CMK (cell line): Measurements from ENCODE around the gene RERE.
"Not testable (repeated sequence)": the region's sequence is repeated elsewhere in the genome, so short reads cannot be mapped to it uniquely, and the experiment has no call there.

Source experiments
- DNase-seq: peaks from one replicate; pipeline ENCODE4 v3.0.0-alpha.2; 2010; ENCODE audit warnings: low read depth

The RERE gene

GRCh38 chr1:8716238-8716637 lies 101.2 kb downstream of the RERE start:
- DNase-seq, result no peak

- no peak for DNase-seq
Measured at GRCh38 chr1:8714173-8714572, 103.3 kb downstream of the RERE start.

- DNase-seq, result no peak
Measured at GRCh38 chr1:8712413-8713231, 104.8 kb downstream of the RERE start.

DNA sequence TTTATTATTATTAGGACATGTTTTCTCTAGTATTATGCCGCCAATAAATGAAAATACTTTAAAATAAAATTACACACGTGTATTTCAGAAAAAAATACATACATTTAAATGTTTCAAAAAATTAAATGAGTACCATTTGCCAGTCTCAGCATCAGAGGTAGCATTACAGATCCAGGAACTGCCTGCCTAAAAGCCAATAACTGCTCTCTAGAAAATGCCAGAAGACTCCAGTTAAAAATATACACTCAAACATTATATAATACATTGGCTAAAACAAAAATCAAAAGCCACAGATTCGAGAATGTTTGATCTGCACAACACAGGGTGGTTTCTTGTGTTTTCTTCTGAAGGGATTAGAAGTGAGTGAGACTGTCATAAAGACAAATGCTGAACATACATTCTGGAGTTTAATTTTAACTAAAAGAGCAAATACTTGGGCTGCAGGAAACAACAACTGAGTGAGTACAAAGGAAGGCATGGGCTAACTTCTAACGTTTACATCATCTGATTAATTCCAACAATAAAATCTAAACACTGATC lies 105.5 kb downstream of the RERE start:
- no peak for DNase-seq

- DNase-seq, result no peak
Measured at GRCh38 chr1:8711151-8711550, 106.3 kb downstream of the RERE start.

DNA sequence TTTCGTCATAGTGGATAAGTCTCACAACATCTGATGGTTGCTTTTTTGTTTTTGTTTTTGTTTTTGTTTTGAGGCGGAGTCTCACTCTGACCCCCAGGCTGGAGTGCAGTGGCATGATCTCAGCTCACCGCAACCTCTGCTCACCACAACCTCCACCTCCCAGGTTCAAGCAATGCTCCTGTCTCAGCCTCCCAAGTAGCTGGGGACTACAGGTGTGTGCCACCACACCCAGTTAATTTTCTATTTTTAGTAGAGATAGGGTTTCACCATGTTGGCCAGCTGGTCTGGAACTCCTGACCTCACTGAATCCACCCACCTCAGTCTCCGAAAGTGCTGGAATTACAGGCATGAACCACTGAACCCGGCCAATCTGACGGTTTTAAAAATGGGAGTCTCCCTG lies 109.2 kb downstream of the RERE start:
- DNase-seq, result no peak

DNA sequence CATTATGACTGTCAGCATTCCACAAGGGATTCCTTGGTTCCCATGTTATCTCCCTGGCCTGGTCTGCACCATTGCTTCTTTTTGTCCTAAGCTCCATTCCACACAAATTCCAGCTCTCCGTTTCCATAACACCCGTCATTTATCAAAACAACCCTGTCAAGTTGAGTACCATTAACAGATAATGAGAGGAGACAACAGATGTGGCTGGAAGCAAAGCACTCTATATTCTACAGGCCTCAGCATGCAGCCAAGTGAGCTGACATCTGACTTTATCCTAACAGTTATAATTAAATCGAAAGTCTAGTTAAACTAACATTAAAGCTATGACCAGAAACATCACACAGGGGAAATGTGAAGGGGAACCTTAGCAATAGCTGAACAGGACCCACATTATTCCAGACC lies 110.4 kb downstream of the RERE start:
- DNase-seq, result no peak

DNA sequence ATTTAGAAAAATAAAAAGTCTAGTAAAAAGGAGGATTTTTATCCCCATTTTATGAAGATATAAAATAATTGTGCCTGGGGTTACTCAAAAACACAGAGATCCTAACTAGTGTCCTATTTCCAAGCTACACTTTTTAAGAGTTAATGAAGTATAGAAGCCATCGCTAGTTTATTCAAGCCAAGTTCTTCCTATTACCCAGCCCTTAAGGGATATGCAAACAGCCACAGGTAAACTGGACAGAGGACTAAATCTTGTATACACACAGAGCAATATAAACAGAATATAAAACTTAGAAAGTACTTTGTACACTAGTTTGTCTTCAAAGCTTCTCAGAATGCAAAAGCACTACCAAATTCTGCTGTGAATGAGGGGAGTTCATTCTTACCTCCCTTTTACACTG lies 111.1 kb downstream of the RERE start:
- DNase-seq, result no peak

DNA sequence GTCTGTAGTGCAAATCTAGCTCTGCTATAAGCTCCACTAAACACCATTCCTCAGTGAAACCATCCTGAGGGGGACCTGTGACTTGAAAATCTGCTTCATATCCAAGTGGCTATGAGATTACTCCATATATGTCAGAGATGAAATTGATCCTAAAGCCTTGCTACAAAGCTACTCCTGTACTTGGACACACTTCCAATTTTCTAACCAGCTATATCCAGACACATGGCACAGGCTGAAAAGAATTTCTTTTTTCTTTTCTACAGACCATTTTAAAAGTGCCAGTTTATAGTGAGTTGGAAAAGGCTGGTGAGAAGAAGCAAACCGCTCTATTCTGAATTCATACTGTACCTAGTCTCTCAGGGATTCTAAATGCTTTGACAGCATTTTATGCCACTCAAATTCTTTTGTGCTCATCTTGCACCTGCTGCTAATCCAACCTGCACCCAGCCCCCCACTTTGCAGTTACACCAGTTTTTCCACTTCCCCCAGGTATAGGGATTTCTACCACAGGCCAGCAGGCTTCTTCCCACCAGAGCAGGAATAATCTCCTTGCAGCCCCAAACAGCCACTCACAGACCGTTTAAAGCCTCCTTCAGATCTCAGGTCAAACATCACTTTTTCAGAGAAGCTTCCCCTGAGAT lies 112.5 kb downstream of the RERE start:
- DNase-seq, result no peak

- DNase-seq, result peak; percentile 83
Measured at GRCh38 chr1:8702850-8703810, 114.3 kb downstream of the RERE start.

GRCh38 chr1:8702472-8702849 lies 115.0 kb downstream of the RERE start:
- no peak for DNase-seq

- peak; percentile 26 for DNase-seq
Measured at GRCh38 chr1:8701794-8702471, 115.5 kb downstream of the RERE start.

GRCh38 chr1:8699679-8700078 lies 117.8 kb downstream of the RERE start:
- no peak for DNase-seq

DNA sequence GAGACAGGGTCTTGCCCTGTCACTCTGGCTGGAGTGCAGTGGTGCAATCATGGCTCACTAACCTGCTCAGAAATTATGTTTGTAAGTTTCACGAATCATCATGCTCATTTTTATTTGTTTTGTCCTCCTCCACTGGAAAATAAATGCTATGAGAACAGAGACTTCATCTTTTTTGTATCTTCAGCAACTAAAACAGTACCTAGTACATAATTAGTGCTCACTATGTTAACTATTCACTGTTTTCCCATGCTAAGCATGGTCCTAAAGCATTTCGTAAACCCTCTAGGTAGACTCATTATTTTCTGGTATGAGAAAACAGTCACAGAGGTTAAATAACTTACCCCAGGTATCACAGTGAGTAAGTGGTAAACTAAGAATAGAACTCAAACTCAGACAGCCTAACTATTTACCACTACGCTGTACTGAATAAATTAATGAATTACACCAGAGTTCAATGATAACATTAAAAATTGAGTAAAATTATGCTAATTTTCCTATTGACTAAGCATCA lies 118.4 kb downstream of the RERE start:
- no peak for DNase-seq

DNA sequence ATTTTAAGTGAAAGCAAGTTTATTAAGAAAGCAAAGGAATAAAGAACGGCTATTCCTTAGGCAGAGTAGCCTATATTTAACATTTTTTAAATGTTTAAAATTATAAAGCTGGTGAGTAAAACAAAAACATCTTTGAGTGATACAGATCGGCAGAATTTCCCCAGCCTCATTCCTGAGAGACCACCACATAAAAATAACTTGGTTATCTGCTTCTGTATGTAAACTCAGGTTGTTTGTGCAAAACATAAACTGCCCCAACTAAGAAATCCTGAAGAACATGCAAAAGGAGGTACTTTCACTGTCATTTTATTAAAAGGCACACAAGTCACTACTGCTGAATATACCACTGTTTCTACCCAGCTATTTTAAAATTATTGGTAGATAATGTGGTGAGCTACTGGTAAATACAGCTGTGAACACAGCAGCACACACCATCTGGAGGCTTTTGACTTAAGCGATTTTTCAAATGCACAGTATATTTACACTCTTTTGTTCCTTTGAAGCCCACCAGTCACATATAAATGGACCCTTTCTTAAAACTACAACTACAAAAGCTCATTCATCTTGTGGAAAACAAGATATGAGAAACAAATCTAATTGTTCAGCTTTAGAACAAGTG lies 119.3 kb downstream of the RERE start:
- no peak for DNase-seq

GRCh38 chr1:8695442-8695841 lies 122.0 kb downstream of the RERE start:
- DNase-seq, result not testable (repeated sequence)

GRCh38 chr1:8693107-8693506 lies 124.3 kb downstream of the RERE start:
- no peak for DNase-seq

DNA sequence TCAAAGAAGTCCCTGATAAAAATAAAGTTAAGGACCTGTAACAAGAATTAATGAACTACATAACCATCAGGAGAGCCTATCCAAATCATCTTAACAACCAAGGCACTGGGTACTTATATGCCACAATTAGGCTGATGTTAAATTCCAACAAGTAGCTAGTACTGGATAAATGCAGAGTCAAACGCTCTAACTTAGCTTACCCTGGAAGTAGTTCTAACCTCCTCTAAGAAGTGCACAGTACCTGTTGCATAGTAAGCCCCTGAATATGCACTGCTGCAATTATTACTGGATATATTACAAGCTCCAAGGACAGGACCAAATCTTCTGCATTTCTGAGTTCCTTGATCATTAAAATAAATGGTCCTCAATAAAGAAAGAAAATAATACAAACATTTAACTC lies 125.8 kb downstream of the RERE start:
- DNase-seq, result no peak

DNA sequence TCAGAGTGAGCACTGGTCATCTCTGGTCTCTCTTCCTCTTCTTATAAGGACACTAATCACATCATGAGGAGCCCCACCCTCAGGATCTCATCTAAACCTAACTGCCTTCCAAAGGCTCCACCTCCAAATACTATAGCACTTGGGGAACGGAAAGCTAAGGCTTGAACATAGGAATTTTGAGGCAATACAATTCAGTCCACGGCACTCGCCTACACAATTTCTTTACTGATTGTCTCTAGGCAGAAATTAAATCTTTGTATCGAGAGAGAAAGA lies 127.3 kb downstream of the RERE start:
- DNase-seq, result no peak

- DNase-seq, result no peak
Measured at GRCh38 chr1:8689431-8690252, 127.8 kb downstream of the RERE start.
